Uterus (tissue), 2 donors: ENCODE measurements around the gene MTUS2.

Source experiments
- CTCF ChIP-seq, 4 experiments: fragments of 200-600 bp in 2 of 4; fragments of 450-650 bp in 2 of 4; sonication (generic) in 2 of 4; IDR thresholded peaks; one replicate each; pipeline ENCODE4 v1.5.1; 2016 to 2019; ENCODE audit warnings: antibody characterized with exemption in 4 of 4, mild to moderate bottlenecking in 2 of 4, moderate library complexity in 1 of 4
- POLR2A ChIP-seq, 2 donors: fragments of 450-650 bp; IDR thresholded peaks; one replicate each; pipeline ENCODE4 v1.6.1; 2016; ENCODE audit warnings: antibody characterized with exemption in 2 of 2, mild to moderate bottlenecking in 1 of 2, moderate library complexity in 1 of 2

GRCh38 chr13:29405401-29405800 is 585.3 kb downstream of the MTUS2 start:
- TF ChIP-seq CTCF (IDR thresholded peaks at IDR 0.05) (no peak), POLR2A (IDR thresholded peaks at IDR 0.05) (no peak)
